Fibroblast of lung (primary cell): ENCODE results near the gene SMCHD1. TPM values are rescaled to one million over a fixed set of nuclear protein-coding genes. Genes with fewer than 3 reads are reported as not detected.
"Not testable (repeated sequence)": the region's sequence is repeated elsewhere in the genome, so short reads cannot be mapped to it uniquely, and the experiment has no call there.

ENCODE experiments used
- DNase-seq, 2 donors: peaks; one replicate each; pipeline versions ENCODE4 v3.0.0 to v3.0.0-alpha.2; 2010; ENCODE audit warnings: low read depth in 2 of 2
- H2AFZ ChIP-seq: 2 replicates; pipeline ENCODE4 v1.5.1; 2012; ENCODE audit warnings: low read length, control low read depth, inconsistent platforms
- H3K27ac ChIP-seq: 2 replicates; pipeline ENCODE4 v1.5.1; 2011; ENCODE audit warnings: low read length, control low read depth; ENCODE audit not compliant: insufficient read depth
- H3K27me3 ChIP-seq: 2 replicates; pipeline ENCODE4 v1.5.1; 2011; ENCODE audit warnings: mild to moderate bottlenecking, low read length; ENCODE audit not compliant: control insufficient read depth, insufficient read depth
- H3K36me3 ChIP-seq: 2 replicates; pipeline ENCODE4 v1.5.1; 2011; ENCODE audit warnings: low read length; ENCODE audit not compliant: control insufficient read depth, insufficient read depth
- H3K4me1 ChIP-seq: 2 replicates; pipeline ENCODE4 v1.5.1; 2011; ENCODE audit warnings: low read length; ENCODE audit not compliant: control insufficient read depth, insufficient read depth; ENCODE audit errors: extremely low read depth
- H3K4me2 ChIP-seq: 2 replicates; pipeline ENCODE4 v1.5.1; 2011; ENCODE audit warnings: low read length, control low read depth; ENCODE audit not compliant: insufficient read depth; ENCODE audit errors: extremely low read depth
- H3K4me3 ChIP-seq, 4 experiments: fragments of 200-600 bp in 1 of 4; sonication (generic) in 1 of 4; replicated peaks in 1 of 4; 2 replicates each; pipeline ENCODE4 v1.5.1; 2011 to 2016; ENCODE audit warnings: low read length in 4 of 4, low read depth in 3 of 4, mild to moderate bottlenecking in 3 of 4, control low read depth in 2 of 4, inconsistent platforms in 1 of 4, mixed read lengths in 1 of 4; ENCODE audit not compliant: insufficient read depth in 1 of 4; ENCODE audit errors: control extremely low read depth in 1 of 4
- H3K79me2 ChIP-seq: 2 replicates; pipeline ENCODE4 v1.5.1; 2012; ENCODE audit warnings: mild to moderate bottlenecking, low read length, inconsistent platforms; ENCODE audit not compliant: control insufficient read depth, insufficient read depth
- H3K9ac ChIP-seq: 2 replicates; pipeline ENCODE4 v1.5.1; 2011; ENCODE audit warnings: mild to moderate bottlenecking, low read length, control low read depth; ENCODE audit not compliant: insufficient read depth
- H3K9me3 ChIP-seq: 2 replicates; pipeline ENCODE4 v1.5.1; 2012; ENCODE audit warnings: low read depth, low read length; ENCODE audit not compliant: control insufficient read depth, insufficient read depth
- H4K20me1 ChIP-seq: 2 replicates; pipeline ENCODE4 v1.5.1; 2011; ENCODE audit warnings: low read length; ENCODE audit not compliant: control insufficient read depth, insufficient read depth; ENCODE audit errors: extremely low read depth
- EZH2 ChIP-seq: IDR thresholded peaks from 2 replicates; pipeline ENCODE4 v1.5.1; 2012; ENCODE audit warnings: low read length, control low read depth, mild to moderate bottlenecking; ENCODE audit errors: missing control alignments
- polyA plus RNA-seq, 2 donors: library from polyadenylated mRNA; depleted of rRNA in 1 of 2; stranded (reverse) in 1 of 2; unstranded in 1 of 2; fragments of >200 nt; gene quantifications; 2 replicates each; pipeline ENCODE4 v1.2.1, GENCODE V29; 2011 to 2012; ENCODE audit warnings: missing spikeins in 1 of 2
- total RNA-seq: library from RNA; depleted of rRNA; stranded (reverse); fragments of >200 nt; gene quantifications from 2 replicates; pipeline ENCODE4 v1.2.1, GENCODE V29; 2014
- TF ChIP-seq, protein P1 (sequence below), 2 donors: IDR thresholded peaks in 1 of 2; conservative IDR thresholded peaks in 1 of 2; 1 replicate in 1 of 2; 2 replicates in 1 of 2; pipeline ENCODE4 v1.5.1; 2011 to 2012; ENCODE audit warnings: low read length in 2 of 2, control low read depth in 1 of 2, inconsistent platforms in 1 of 2, low read depth in 1 of 2, mild to moderate bottlenecking in 1 of 2

Gene SMCHD1
- total and polyA plus RNA-seq, 2 donors (not counting 1 experiment from before 2014, with no cell fraction given): 19.6 to 96.1 TPM

DNA sequence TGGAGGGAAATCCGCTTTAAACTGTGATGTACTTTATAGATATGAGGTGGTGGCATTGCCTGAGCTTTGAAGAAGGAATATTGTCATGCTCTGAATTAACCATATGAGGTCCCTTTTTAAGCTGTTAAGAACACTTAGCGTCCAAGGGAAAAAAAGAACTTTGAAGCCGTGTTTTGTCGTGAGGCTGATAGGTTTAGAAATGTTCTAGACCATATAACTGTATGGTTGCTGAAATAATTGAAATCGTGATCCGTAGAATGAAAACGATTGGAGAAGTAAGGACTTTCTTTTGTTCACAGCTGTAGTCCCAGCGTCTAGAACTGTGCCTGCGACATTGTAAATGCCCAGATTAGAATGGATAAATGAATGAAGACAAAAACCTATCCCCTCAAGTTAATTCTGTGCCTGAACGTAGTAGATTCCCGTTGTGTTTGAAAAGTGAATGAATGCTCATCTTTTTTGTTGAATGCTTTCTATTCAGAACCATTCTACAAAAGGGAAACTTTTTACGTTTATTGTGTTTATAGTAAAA, 1.5 kb downstream of the SMCHD1 start:
- Histone ChIP-seq H3K9ac (peak overlapping the region; percentile 94), H4K20me1 (no peaks in the 10 kb centered on the region), H3K4me2 (peak overlapping the region; percentile 46), H3K79me2 (peaks cover 55% of the 10 kb centered on the region), H3K4me3 (peak overlapping the region; percentile 59 to 86 (median 78)), H3K27me3 (no peaks in the 10 kb centered on the region), H3K4me1 (peaks cover 4% of the 10 kb centered on the region), H3K36me3 (no peaks in the 10 kb centered on the region), H2AFZ (no peak overlapping the region), H3K27ac (peak overlapping the region; percentile 93), H3K9me3 (no peaks in the 10 kb centered on the region)
- no peak for TF ChIP-seq EZH2
- TF ChIP-seq, protein P1, sequence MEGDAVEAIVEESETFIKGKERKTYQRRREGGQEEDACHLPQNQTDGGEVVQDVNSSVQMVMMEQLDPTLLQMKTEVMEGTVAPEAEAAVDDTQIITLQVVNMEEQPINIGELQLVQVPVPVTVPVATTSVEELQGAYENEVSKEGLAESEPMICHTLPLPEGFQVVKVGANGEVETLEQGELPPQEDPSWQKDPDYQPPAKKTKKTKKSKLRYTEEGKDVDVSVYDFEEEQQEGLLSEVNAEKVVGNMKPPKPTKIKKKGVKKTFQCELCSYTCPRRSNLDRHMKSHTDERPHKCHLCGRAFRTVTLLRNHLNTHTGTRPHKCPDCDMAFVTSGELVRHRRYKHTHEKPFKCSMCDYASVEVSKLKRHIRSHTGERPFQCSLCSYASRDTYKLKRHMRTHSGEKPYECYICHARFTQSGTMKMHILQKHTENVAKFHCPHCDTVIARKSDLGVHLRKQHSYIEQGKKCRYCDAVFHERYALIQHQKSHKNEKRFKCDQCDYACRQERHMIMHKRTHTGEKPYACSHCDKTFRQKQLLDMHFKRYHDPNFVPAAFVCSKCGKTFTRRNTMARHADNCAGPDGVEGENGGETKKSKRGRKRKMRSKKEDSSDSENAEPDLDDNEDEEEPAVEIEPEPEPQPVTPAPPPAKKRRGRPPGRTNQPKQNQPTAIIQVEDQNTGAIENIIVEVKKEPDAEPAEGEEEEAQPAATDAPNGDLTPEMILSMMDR (conservative IDR thresholded peaks at IDR 0.05 in 1 of 2, IDR thresholded peaks at IDR 0.05 in 1 of 2; ENCODE audit: low read depth in 1 of 2, low read length in 2 of 2): no peak
- peak in 1 of 2 donors; percentile 17 for DNase-seq

DNA sequence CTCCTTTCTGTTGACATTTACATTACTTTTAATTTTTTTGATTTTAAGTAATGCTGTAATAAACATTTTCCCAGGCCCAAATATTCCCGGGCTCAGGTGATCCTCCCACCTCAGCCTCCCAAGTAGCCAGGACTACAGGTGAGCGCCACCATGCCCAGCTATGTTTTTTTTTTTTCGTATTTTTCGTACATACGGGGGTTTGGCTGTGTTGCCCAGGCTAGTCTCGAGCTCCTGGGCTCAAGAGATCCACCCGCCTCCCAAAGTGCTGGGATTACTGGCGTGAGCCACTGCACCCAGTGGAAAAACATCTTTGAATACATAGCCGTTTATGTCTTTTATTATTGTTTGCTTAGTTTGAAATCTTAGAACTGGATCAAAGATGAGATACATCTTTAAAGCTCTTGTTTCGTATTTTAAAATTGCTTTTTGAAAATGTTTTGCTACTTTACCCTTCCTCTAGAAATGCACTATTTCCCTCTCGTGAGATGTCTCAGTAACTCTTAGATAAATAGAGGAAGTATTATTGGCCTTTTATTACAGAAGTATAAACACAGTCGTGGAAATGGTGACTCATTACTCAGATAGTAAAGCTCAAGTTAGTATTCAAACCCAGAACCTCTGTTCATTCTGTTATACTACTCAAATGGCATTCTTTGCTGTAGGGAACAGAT, 2.4 kb downstream of the SMCHD1 start:
- peak; percentile 86 to 89 for DNase-seq
- TF ChIP-seq, protein P1 (conservative IDR thresholded peaks at IDR 0.05 in 1 of 2, IDR thresholded peaks at IDR 0.05 in 1 of 2; ENCODE audit: low read depth in 1 of 2, low read length in 2 of 2): no peak
- TF ChIP-seq EZH2: no peak
- H2AFZ ChIP-seq: no peak overlapping the region
- no peaks in the 10 kb centered on the region for H3K27me3 ChIP-seq
- peaks cover 64% of the 10 kb centered on the region for H3K79me2 ChIP-seq
- H3K4me1 ChIP-seq: peaks cover 4% of the 10 kb centered on the region
- H3K9ac ChIP-seq: peak overlapping the region; percentile 29
- peak overlapping the region; percentile 77 for H3K4me2 ChIP-seq
- peak overlapping the region; percentile 59 to 86 (median 78) for H3K4me3 ChIP-seq
- no peaks in the 10 kb centered on the region for H4K20me1 ChIP-seq
- peak overlapping the region; percentile 93 for H3K27ac ChIP-seq
- no peaks in the 10 kb centered on the region for H3K9me3 ChIP-seq
- H3K36me3 ChIP-seq: no peaks in the 10 kb centered on the region

DNA sequence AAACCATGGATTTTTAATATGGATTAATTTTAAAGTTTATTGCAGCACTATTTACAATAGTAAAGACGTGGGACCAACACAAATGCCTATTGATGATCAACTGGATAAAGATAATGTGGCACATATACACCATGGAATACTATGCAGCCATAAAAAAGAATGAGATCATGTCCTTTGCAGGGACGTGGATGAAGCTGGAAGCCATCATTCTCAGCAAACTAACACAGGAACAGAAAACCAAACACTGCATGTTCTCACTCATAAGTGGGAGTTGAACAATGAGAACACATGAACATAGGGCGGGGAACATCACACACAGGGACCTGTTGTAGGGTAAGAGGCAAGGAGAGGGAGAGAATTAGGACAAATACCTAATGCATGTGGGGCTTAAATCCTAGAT, 5.3 kb downstream of the SMCHD1 start:
- H4K20me1 ChIP-seq, DNase-seq, H3K4me2 ChIP-seq: not testable (repeated sequence)

DNA sequence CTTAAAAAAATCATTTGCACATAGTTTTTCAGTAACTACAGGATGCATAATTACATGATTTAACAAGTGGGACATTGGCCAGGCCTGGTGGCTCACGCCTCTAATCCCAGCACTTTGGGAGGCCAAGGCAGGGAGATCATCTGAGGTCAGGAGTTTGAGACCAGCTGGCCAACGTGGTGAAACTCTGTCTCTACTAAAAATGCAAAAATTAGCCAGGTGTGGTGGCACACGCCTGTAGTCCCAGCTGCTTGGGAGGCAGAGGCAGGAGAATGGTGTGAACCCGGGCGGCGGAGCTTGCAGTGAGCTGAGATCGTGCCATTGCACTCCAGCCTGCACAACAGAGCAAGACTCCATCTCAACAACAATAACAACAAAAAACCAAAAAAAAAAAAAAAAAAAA, 6.8 kb downstream of the SMCHD1 start:
- H3K9me3 ChIP-seq, H3K4me2 ChIP-seq, H3K9ac ChIP-seq, H3K36me3 ChIP-seq, H3K27me3 ChIP-seq, DNase-seq, H3K4me1 ChIP-seq, H3K4me3 ChIP-seq, H3K27ac ChIP-seq, H2AFZ ChIP-seq, H4K20me1 ChIP-seq: not testable (repeated sequence)
- H3K79me2 ChIP-seq: peaks cover 90% of the 10 kb centered on the region

More for the DNA sequence above, 5.3 kb downstream of the SMCHD1 start:
- H3K4me1 ChIP-seq, H3K27ac ChIP-seq, H2AFZ ChIP-seq, H3K4me3 ChIP-seq, H3K36me3 ChIP-seq, H3K9me3 ChIP-seq, H3K27me3 ChIP-seq, H3K9ac ChIP-seq: not testable (repeated sequence)
- H3K79me2 ChIP-seq: peaks cover 91% of the 10 kb centered on the region
